Astrocyte (in vitro differentiated cells and primary cell): Measurements from ENCODE around the gene NDUFC2. TPM values are rescaled to one million over a fixed set of nuclear protein-coding genes. Genes with fewer than 3 reads are reported as not detected.
"Not testable (repeated sequence)": the region's sequence is repeated elsewhere in the genome, so short reads cannot be mapped to it uniquely, and the experiment has no call there.

Source experiments
- DNase-seq: peaks from one replicate; pipeline ENCODE4 v3.0.0-alpha.2; 2010; ENCODE audit warnings: low read depth
- FAIRE-seq: peaks from 2 replicates; lab custom pipeline; 2011; peaks lifted over from hg19 to GRCh38; lab: Jason Lieb, UNC
- H2AFZ ChIP-seq: 2 replicates; pipeline ENCODE4 v1.6.0; 2012; ENCODE audit warnings: low read depth, low read length, inconsistent platforms
- H3K27ac ChIP-seq: 2 replicates; pipeline ENCODE4 v1.5.1; 2011; ENCODE audit warnings: low read depth, low read length, inconsistent platforms
- H3K27me3 ChIP-seq: 2 replicates; pipeline ENCODE4 v1.6.0; 2011; ENCODE audit warnings: low read length, inconsistent platforms; ENCODE audit not compliant: insufficient read depth
- H3K36me3 ChIP-seq: 2 replicates; pipeline ENCODE4 v1.5.1; 2011; ENCODE audit warnings: low read length, inconsistent platforms; ENCODE audit not compliant: insufficient read depth
- H3K4me1 ChIP-seq: 2 replicates; pipeline ENCODE4 v1.5.1; 2011; ENCODE audit warnings: low read length, inconsistent platforms; ENCODE audit not compliant: insufficient read depth
- H3K4me2 ChIP-seq: 2 replicates; pipeline ENCODE4 v1.6.0; 2012; ENCODE audit warnings: low read length, inconsistent platforms
- H3K4me3 ChIP-seq: 2 replicates; pipeline ENCODE4 v1.5.1; 2011; ENCODE audit warnings: low read depth, mild to moderate bottlenecking, low read length, inconsistent platforms; ENCODE audit not compliant: insufficient read depth
- H3K79me2 ChIP-seq: 2 replicates; pipeline ENCODE4 v1.6.0; 2012; ENCODE audit warnings: mild to moderate bottlenecking, low read length, inconsistent platforms; ENCODE audit not compliant: insufficient read depth
- H3K9ac ChIP-seq: 2 replicates; pipeline ENCODE4 v1.6.0; 2012; ENCODE audit warnings: mild to moderate bottlenecking, low read length, inconsistent platforms
- H3K9me3 ChIP-seq: 2 replicates; pipeline ENCODE4 v1.5.1; 2012; ENCODE audit warnings: low read depth, mild to moderate bottlenecking, low read length, inconsistent platforms; ENCODE audit not compliant: insufficient read depth
- H4K20me1 ChIP-seq: 2 replicates; pipeline ENCODE4 v1.6.0; 2012; ENCODE audit warnings: low read length, inconsistent platforms; ENCODE audit not compliant: insufficient read depth
- H3K27ac Mint-ChIP-seq: one replicate; pipeline ENCODE4 v1.8.0; 2021; ENCODE audit warnings: mild to moderate bottlenecking, mixed read lengths; ENCODE audit not compliant: unreplicated experiment
- H3K27me3 Mint-ChIP-seq: one replicate; pipeline ENCODE4 v1.8.0; 2021; ENCODE audit warnings: low read depth, mixed read lengths; ENCODE audit not compliant: unreplicated experiment
- H3K36me3 Mint-ChIP-seq: one replicate; pipeline ENCODE4 v1.8.0; 2021; ENCODE audit warnings: low read depth, mixed read lengths; ENCODE audit not compliant: unreplicated experiment
- H3K4me1 Mint-ChIP-seq: one replicate; pipeline ENCODE4 v1.8.0; 2021; ENCODE audit warnings: low read depth, mixed read lengths; ENCODE audit not compliant: unreplicated experiment
- H3K4me3 Mint-ChIP-seq: one replicate; pipeline ENCODE4 v1.8.0; 2021; ENCODE audit warnings: mild to moderate bottlenecking, moderate library complexity, mixed read lengths; ENCODE audit not compliant: unreplicated experiment
- H3K9me3 Mint-ChIP-seq: one replicate; pipeline ENCODE4 v1.8.0; 2021; ENCODE audit warnings: mild to moderate bottlenecking, mixed read lengths; ENCODE audit not compliant: unreplicated experiment
- EZH2 ChIP-seq: IDR thresholded peaks from 2 replicates; pipeline ENCODE4 v1.6.1; 2012; ENCODE audit warnings: mild to moderate bottlenecking, low read length, inconsistent platforms; ENCODE audit not compliant: insufficient read depth
- total RNA-seq: library from RNA; stranded (reverse); gene quantifications from 2 replicates; pipeline ENCODE4 v1.2.1, GENCODE V29; 2021
- TF ChIP-seq, protein P1 (sequence below): IDR thresholded peaks from 2 replicates; pipeline ENCODE4 v1.5.1; 2011; ENCODE audit warnings: low read depth, mild to moderate bottlenecking, inconsistent platforms, low read length, moderate library complexity; ENCODE audit not compliant: insufficient read depth

NDUFC2 gene
- total RNA-seq, 1 donor from 2014 or later = 285 TPM

DNA sequence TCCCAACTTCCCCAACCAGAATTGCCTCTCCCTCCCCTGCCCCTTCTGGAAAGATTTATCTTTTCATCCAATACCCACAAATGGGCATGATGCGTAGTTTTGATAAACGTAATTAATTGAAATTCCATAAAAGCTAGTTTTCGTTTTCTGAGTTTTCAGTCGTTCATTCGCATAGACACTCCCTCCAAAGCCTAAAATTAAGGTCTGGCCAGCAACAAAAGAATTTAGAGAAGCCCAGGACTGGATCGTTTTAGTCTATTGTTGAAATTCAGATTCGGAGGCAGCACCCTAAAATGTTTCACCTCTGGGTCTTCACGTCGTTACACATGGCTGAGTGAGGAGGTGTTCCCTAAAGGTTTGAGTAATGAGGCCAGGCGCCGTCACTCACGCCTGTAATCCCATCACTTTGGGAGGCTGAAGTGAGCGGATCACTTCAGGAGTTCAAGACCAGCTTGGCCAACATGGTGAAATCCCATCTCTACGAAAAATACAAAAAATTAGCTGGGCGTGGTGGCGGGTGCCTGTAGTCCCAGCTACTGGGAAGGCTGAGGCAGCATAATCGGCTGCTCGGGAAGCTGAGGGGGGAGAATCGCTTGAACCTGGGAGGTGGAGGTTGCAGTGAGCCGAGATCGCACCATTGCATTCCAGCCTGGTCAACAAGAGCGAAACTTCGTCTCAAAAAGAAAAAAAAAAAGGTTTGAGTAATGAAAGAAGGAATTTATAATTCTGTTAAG lies 589 bp upstream of the NDUFC2 start:
- H3K9ac ChIP-seq = peak overlapping the region; percentile 95
- H3K9me3 ChIP-seq = no peaks in the 10 kb centered on the region
- peak overlapping the region; percentile 82 for H2AFZ ChIP-seq
- FAIRE-seq (no peak), DNase-seq (no peak)
- peaks cover 36% of the 10 kb centered on the region for H4K20me1 ChIP-seq
- no peaks in the 10 kb centered on the region for H3K9me3 Mint-ChIP-seq
- H3K4me3 ChIP-seq = peak overlapping the region; percentile 89
- TF ChIP-seq, protein P1, sequence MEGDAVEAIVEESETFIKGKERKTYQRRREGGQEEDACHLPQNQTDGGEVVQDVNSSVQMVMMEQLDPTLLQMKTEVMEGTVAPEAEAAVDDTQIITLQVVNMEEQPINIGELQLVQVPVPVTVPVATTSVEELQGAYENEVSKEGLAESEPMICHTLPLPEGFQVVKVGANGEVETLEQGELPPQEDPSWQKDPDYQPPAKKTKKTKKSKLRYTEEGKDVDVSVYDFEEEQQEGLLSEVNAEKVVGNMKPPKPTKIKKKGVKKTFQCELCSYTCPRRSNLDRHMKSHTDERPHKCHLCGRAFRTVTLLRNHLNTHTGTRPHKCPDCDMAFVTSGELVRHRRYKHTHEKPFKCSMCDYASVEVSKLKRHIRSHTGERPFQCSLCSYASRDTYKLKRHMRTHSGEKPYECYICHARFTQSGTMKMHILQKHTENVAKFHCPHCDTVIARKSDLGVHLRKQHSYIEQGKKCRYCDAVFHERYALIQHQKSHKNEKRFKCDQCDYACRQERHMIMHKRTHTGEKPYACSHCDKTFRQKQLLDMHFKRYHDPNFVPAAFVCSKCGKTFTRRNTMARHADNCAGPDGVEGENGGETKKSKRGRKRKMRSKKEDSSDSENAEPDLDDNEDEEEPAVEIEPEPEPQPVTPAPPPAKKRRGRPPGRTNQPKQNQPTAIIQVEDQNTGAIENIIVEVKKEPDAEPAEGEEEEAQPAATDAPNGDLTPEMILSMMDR = no peak
- no peak for TF ChIP-seq EZH2
- no peaks in the 10 kb centered on the region for H3K36me3 ChIP-seq
- H3K27ac Mint-ChIP-seq = peak overlapping the region; percentile 87
- H3K36me3 Mint-ChIP-seq = no peaks in the 10 kb centered on the region
- no peaks in the 10 kb centered on the region for H3K27me3 ChIP-seq
- peaks cover 14% of the 10 kb centered on the region for H3K4me1 Mint-ChIP-seq
- no peaks in the 10 kb centered on the region for H3K27me3 Mint-ChIP-seq
- H3K4me1 ChIP-seq = peaks cover 34% of the 10 kb centered on the region
- H3K4me2 ChIP-seq = peak overlapping the region; percentile 94
- H3K79me2 ChIP-seq = peaks cover 48% of the 10 kb centered on the region
- H3K27ac ChIP-seq = peak overlapping the region; percentile 92
- H3K4me3 Mint-ChIP-seq = peak overlapping the region; percentile 95

DNA sequence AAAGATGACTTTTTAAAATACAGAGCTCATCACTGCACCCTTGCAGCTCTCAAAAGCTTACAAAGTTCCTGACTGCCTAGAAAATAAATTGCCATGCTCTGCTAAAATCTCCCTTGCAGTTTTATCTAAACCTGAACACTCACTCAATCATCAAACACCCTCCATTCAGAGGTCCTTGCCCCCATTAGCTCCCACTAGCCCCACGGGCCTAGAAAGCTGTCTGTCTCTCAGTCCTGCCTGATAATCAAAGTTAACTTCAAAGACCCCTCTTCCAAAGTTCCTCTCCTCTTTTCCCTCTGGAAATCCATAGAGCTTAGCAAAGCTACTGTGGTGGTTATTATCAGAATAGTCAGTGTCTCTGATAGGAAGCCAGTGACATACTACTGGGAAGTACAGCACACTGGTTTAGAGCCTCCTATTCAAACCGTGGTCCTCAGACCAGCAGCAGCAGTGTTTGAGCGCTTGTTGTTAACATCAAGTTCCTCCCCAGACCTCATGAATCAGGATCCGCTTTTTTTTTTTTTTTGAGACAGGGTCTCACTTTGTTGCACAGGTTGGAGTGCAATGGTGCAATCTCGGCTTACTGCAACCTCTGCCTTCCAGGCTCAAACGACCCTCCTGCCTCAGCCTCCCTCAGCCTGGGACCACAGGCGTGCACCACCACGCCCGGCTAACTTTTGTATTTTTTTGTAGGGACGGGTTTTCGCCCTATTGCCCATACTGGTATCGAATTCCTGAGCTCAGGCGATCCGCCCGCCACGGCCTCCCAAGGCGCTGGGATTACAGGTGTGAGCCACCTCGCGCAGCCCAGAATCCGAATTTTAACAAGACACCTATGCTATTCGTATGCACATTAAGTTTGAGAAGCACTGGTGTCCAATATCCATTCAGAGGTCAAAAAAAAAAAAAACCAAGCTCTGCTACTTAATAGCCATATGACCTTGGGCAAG lies 1.2 kb downstream of the NDUFC2 start:
- Mint-ChIP-seq H3K27ac (peak overlapping the region; percentile 87), H3K9me3 (no peaks in the 10 kb centered on the region), H3K4me3 (peak overlapping the region; percentile 95), H3K4me1 (peaks cover 19% of the 10 kb centered on the region), H3K27me3 (no peaks in the 10 kb centered on the region), H3K36me3 (no peaks in the 10 kb centered on the region)
- Histone ChIP-seq H3K27me3 (no peaks in the 10 kb centered on the region), H4K20me1 (peaks cover 50% of the 10 kb centered on the region), H3K79me2 (peaks cover 65% of the 10 kb centered on the region), H3K4me2 (peak overlapping the region; percentile 94), H3K4me3 (peak overlapping the region; percentile 89), H3K9me3 (no peaks in the 10 kb centered on the region), H3K9ac (peak overlapping the region; percentile 95), H3K27ac (peak overlapping the region; percentile 92), H3K36me3 (no peaks in the 10 kb centered on the region), H2AFZ (peak overlapping the region; percentile 82), H3K4me1 (peaks cover 31% of the 10 kb centered on the region)
- FAIRE-seq (no peak), DNase-seq (no peak)
- TF ChIP-seq, protein P1 = no peak
- TF ChIP-seq EZH2 = no peak

DNA sequence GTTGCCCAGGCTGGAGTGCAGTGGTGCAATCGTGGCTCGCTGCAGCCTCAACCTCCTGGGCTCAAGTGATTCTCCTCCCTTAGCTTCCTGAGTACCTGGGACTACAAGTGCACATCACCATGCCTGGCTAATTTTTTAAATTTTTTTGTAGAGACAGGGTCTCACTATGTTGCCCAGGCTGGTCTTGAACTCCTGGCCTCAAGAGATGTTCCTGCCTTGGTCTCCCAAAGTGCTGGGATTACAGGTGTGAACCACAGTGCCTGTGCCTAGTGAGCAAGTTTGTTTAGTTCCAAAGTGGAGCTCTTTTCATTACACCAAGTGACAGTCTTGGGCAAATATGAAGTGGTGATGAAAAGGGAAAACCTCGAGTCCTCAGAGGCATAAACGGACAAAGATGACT lies 2.1 kb downstream of the NDUFC2 start:
- peaks cover 74% of the 10 kb centered on the region for H3K79me2 ChIP-seq
- not testable (repeated sequence) for H3K27ac ChIP-seq, H3K9me3 ChIP-seq, FAIRE-seq, H3K27me3 Mint-ChIP-seq, H3K9me3 Mint-ChIP-seq, H3K27me3 ChIP-seq, H3K36me3 Mint-ChIP-seq, H3K27ac Mint-ChIP-seq, DNase-seq, H3K36me3 ChIP-seq, H2AFZ ChIP-seq
- H3K4me3 ChIP-seq = peak overlapping the region; percentile 89
- peak overlapping the region; percentile 95 for H3K9ac ChIP-seq
- H3K4me1 ChIP-seq = peaks cover 31% of the 10 kb centered on the region
- Mint-ChIP-seq H3K4me3 (peak overlapping the region; percentile 95), H3K4me1 (peaks cover 17% of the 10 kb centered on the region)
- peak overlapping the region; percentile 94 for H3K4me2 ChIP-seq
- peaks cover 58% of the 10 kb centered on the region for H4K20me1 ChIP-seq
